ENCODE results near the gene AK6. TPM values are rescaled to one million over a fixed set of nuclear protein-coding genes. Genes with fewer than 3 reads are reported as not detected.

Gene AK6
- total and polyA plus RNA-seq, 4 donors = 17.7 to 54.6 (median 23.5) TPM

- Histone ChIP-seq H3K27me3 (ENCODE audit: control insufficient read depth in 4 of 4, insufficient read depth in 4 of 4, low read length in 3 of 4) (no peaks in the 10 kb centered on the region), H3K9me3 (ENCODE audit: control insufficient read depth in 4 of 4, low read length in 3 of 4) (no peaks in the 10 kb centered on the region), H3K4me1 (ENCODE audit: control insufficient read depth in 4 of 4, insufficient read depth in 4 of 4, low read length in 3 of 4) (no peaks in the 10 kb centered on the region), H3K9ac (ENCODE audit: low read depth in 1 of 2, low read length in 2 of 2) (no peak overlapping the region), H3K27ac (ENCODE audit: low read depth in 1 of 2, low read length in 2 of 2) (no peak overlapping the region), H3K36me3 (ENCODE audit: control insufficient read depth in 4 of 4, insufficient read depth in 3 of 4, low read depth in 1 of 4, low read length in 3 of 4) (no peaks in the 10 kb centered on the region), H3K4me3 (ENCODE audit: low read depth in 1 of 3, low read length in 3 of 3) (no peak overlapping the region)
- TF ChIP-seq EGR1 (IDR thresholded peaks at IDR 0.05; ENCODE audit: low read depth in 2 of 2) = no peak
- no peak for TF ChIP-seq GABPA (IDR thresholded peaks at IDR 0.05 in 1 of 2, conservative IDR thresholded peaks at IDR 0.05 in 1 of 2)
- no peak for TF ChIP-seq ATF3 (IDR thresholded peaks at IDR 0.05)
- TF ChIP-seq YY1 (IDR thresholded peaks at IDR 0.05) = no peak
- TF ChIP-seq CTCF (IDR thresholded peaks at IDR 0.05; ENCODE audit: low read depth, low read length, missing input control) = no peak
- no peak for TF ChIP-seq RXRA (IDR thresholded peaks at IDR 0.05)
- no peak for TF ChIP-seq HNF4G (IDR thresholded peaks at IDR 0.05)
- no peak for DNase-seq (ENCODE audit: low spot score)
- 93% methylated on average over 4 of the region's 4 CpGs for WGBS
Measured at GRCh38 chr5:69341520-69342161, 27.7 kb downstream of the AK6 start.

GRCh38 chr5:69335341-69335935 lies 33.9 kb downstream of the AK6 start:
- Histone ChIP-seq H3K9me3 (ENCODE audit: control insufficient read depth in 4 of 4, low read length in 3 of 4) (no peaks in the 10 kb centered on the region), H3K4me1 (ENCODE audit: control insufficient read depth in 4 of 4, insufficient read depth in 4 of 4, low read length in 3 of 4) (peaks cover 0 to 10% (median 1%) of the 10 kb centered on the region in 4 donors), H3K27me3 (ENCODE audit: control insufficient read depth in 4 of 4, insufficient read depth in 4 of 4, low read length in 3 of 4) (no peaks in the 10 kb centered on the region), H3K4me3 (ENCODE audit: low read depth in 1 of 3, low read length in 3 of 3) (no peak overlapping the region), H3K27ac (ENCODE audit: low read depth in 1 of 2, low read length in 2 of 2) (no peak overlapping the region), H3K36me3 (ENCODE audit: control insufficient read depth in 4 of 4, insufficient read depth in 3 of 4, low read depth in 1 of 4, low read length in 3 of 4) (no peaks in the 10 kb centered on the region), H3K9ac (ENCODE audit: low read depth in 1 of 2, low read length in 2 of 2) (no peak overlapping the region)
- TF ChIP-seq RXRA (IDR thresholded peaks at IDR 0.05) = no peak
- TF ChIP-seq FOXA1 (IDR thresholded peaks at IDR 0.05) = no peak
- no peak for TF ChIP-seq HNF4A (conservative IDR thresholded peaks at IDR 0.05)
- no peak for TF ChIP-seq GABPA (IDR thresholded peaks at IDR 0.05 in 1 of 2, conservative IDR thresholded peaks at IDR 0.05 in 1 of 2)
- TF ChIP-seq ATF3 (IDR thresholded peaks at IDR 0.05) = no peak
- TF ChIP-seq NR2F2 (IDR thresholded peaks at IDR 0.05) = no peak
- TF ChIP-seq REST (IDR thresholded peaks at IDR 0.05) = no peak
- TF ChIP-seq ZBTB33 (IDR thresholded peaks at IDR 0.05) = no peak
- no peak for TF ChIP-seq HNF4G (IDR thresholded peaks at IDR 0.05)
- no peak for TF ChIP-seq TAF1 (conservative IDR thresholded peaks at IDR 0.05)
- TF ChIP-seq MAX (IDR thresholded peaks at IDR 0.05) = no peak
- no peak for TF ChIP-seq CTCF (IDR thresholded peaks at IDR 0.05; ENCODE audit: low read depth, low read length, missing input control)
- no peak for TF ChIP-seq EGR1 (IDR thresholded peaks at IDR 0.05; ENCODE audit: low read depth in 2 of 2)
- TF ChIP-seq SP1 (IDR thresholded peaks at IDR 0.05) = no peak
- TF ChIP-seq JUND (IDR thresholded peaks at IDR 0.05) = no peak
- TF ChIP-seq RAD21 (IDR thresholded peaks at IDR 0.05) = no peak
- TF ChIP-seq YY1 (IDR thresholded peaks at IDR 0.05) = no peak
- WGBS = 87% methylated on average over 7 of the region's 7 CpGs
- DNase-seq (ENCODE audit: low spot score) = no peak
